Right renal pelvis (tissue), 4 donors: Measurements from ENCODE around the gene COG7. TPM values are rescaled to one million over a fixed set of nuclear protein-coding genes. Genes with fewer than 3 reads are reported as not detected.
A peak's percentile ranks its signal among the peaks of the same experiment; 100 is the strongest.
"Not testable (repeated sequence)": the region's sequence is repeated elsewhere in the genome, so short reads cannot be mapped to it uniquely, and the experiment has no call there.

Experiments
- DNase-seq, 4 donors: peaks; one replicate each; pipeline ENCODE4 v3.0.0-alpha.2; 2013; ENCODE audit warnings: low read depth in 4 of 4, low spot score in 3 of 4, missing footprints in 1 of 4
- polyA plus RNA-seq, 4 donors: library from polyadenylated mRNA; unstranded; fragments of 120-200 nt; gene quantifications; one replicate each; pipeline ENCODE4 v1.2.1, GENCODE V29; 2013; ENCODE audit not compliant: insufficient read length in 4 of 4

COG7 gene
- polyA plus RNA-seq, 4 donors: 23.4 to 28.9 (median 24.3) TPM

GRCh38 chr16:23416816-23417215 is 36.2 kb downstream of the COG7 start:
- DNase-seq: no peak

DNA sequence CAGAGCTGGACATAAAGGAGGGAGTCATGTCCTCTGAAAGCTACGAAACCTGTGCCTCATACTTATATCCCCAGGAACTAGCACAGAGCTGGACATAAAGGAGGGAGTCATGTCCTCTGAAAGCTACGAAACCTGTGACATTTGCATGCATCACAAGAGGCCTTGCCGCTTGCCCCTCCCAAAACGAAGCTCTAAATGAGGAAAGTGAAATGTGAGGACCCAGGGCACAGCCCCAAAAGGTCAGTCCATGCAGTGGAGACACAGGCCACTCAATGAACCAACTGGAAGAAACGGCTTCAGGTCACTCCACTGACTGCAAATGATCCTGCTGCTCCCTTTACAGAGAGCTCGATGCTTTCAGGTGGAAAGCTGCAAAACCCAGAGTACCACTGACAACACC is 38.3 kb downstream of the COG7 start:
- no peak for DNase-seq

- DNase-seq: no peak
Observed at GRCh38 chr16:23410176-23410575, 42.8 kb downstream of the COG7 start.

- DNase-seq: no peak
Observed at GRCh38 chr16:23409522-23409921, 43.5 kb downstream of the COG7 start.

DNA sequence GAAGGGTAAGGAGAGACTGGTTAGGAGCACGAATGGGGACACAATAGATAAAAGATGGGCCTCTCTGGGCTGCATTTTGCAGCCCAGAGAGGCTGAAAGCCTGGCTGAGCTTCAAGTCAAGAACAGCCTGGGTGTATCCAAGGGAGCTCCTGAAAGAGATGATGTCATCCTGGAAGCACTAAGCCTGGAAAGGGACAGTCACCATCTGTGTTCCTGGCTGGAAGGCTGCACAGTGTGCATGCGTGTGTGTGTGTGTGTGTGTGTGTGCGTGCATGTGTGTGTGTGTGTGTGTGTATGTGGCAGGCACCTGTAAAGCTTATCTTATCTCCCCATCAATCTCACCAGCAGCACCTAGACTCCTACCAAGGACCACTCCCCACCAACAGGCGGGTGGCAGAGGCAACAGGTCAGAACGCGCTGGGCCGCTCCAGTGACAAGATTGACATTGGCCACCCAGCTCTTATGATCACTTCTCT is 44.1 kb downstream of the COG7 start:
- DNase-seq: no peak

- DNase-seq: no peak
Observed at GRCh38 chr16:23408242-23408822, 44.7 kb downstream of the COG7 start.

- DNase-seq: no peak
Observed at GRCh38 chr16:23407436-23408127, 45.4 kb downstream of the COG7 start.

DNA sequence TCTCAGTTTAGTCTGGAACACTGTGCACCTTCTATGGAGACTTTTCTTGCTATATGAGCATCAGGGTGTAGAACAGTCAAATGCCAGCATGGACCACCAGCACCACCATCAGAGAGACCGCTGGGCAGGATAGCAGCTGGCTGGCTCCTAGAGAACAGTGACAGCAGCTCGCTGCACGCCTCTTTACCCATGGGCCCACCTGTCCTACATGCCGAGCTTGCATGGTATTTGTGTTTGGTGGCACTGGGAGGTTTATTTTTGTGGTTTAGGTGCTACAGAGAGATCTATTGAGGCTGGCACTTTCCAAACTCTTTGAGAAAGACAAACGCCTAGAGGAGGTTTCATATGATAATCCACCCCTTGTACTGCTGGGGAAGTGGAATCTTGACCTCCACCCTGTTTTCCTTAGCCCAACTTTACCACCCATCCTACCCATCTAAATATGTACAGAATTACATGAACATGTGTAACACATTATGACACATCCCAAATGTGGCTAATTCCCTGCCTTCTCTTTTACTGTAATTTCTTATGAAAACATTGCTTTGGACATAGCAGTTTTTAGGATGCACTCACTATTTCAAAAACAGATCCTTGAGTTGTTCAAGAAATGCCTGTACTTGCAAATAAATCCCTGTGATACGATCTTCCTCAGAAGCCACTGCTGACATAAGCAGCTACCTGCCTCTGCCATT is 46.3 kb downstream of the COG7 start:
- DNase-seq: no peak

- DNase-seq: no peak
Observed at GRCh38 chr16:23406024-23406423, 47.0 kb downstream of the COG7 start.

DNA sequence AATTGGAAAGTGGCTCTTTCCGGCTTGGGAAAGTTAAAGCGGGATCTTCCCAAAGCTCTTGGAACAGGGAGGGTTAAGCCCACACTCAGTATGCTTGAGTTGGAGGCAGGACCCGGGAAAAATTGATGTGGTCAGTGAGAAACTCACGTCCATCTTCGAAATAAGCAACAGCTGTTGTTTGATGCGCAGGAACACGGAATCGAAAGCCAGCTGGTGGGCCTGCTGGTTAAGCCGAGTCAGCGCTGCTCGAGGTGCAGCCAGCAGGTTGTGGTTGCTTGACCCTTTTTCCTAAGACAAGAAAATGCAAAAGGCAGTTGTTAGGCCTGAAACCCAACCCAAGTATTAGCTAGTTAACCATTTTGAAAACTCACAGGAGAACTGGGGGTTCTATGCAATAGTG is 49.4 kb downstream of the COG7 start:
- DNase-seq: no peak

- DNase-seq: no peak
Observed at GRCh38 chr16:23402100-23402499, 50.9 kb downstream of the COG7 start.

DNA sequence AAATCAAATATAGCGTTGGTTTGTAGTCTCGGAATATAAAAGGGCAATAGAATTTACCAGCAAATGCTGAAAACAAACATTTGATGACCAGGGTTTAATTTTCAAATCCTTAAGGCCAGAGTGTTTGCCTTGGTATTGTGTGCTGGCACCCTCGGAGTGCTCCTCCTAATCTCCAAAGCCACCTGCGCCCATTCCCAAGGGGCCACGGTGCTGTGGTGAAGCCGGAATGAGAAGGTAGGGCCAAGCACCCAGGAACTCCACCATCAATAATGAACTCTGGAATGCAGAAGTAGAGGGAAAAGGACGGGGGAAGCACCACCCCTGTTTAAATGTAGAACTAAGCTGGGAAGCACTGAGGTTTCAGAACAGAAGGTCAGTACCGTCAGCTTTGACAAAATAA is 51.9 kb downstream of the COG7 start:
- DNase-seq: no peak

- DNase-seq: not testable (repeated sequence)
Observed at GRCh38 chr16:23400447-23400846, 52.5 kb downstream of the COG7 start.

DNA sequence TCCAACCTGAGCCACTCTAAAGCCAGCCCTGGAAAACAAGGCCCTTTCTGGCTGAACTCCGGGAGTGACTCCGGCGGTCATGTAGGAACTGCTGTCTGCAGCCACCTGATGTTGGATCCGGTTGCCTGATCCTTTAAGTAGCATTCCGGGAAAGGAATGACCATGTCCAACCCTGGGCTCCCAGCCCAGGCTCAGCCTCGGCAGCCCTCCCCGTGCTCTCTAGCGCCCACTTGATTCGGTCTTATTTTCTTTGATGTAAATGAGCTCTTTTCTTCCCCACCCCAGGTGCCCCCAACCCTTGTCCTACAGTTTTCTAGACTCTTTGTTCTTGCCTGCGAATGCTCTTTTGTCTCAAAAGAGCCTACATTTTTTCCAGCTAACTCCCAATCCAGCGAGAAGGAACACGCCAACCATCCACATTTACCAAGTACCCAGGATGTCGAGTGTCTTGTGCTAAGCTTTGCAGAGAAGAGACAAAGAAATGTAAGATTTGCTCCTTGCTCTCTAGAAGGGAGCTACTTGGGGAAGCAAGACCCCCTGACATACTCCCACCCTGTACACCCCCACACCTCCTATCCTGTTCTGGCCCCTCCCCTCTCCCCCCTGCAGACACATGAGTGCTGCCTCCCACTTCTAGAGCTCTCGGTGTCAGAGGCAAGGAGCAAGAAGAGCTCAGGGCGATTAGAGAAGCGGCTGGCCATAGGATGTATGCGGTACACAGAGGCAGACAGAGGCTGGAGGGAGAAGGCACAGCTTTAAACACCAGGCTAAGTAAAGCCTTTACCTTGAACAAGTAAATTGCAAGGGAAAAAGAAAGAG is 53.8 kb downstream of the COG7 start:
- DNase-seq: peak in 1 of 4 donors; percentile 58

GRCh38 chr16:23397464-23397863 is 55.5 kb downstream of the COG7 start:
- DNase-seq: no peak

GRCh38 chr16:23395732-23396131 is 57.3 kb downstream of the COG7 start:
- DNase-seq: no peak

- DNase-seq: no peak
Observed at GRCh38 chr16:23394141-23394831, 58.7 kb downstream of the COG7 start.

DNA sequence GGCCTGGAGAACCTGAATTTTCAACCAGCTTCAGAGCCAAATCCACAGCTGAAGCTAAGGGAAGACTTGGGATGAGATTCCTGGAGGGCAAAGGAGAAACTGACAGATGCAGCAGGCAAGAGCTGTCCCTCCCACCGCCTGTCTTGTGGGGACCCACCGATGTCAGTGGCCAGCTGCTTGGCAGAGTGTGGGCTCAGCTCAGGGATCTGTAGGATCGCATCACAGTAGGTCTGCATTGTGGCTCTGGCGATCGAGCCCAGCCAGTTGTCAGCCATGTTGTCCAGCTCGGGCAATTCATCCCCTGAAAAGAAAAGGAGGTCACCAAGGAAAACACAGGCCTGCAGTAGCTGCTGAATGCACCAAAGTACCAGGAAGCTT is 60.8 kb downstream of the COG7 start:
- no peak for DNase-seq

GRCh38 chr16:23391381-23392222 is 61.4 kb downstream of the COG7 start:
- DNase-seq: no peak

DNA sequence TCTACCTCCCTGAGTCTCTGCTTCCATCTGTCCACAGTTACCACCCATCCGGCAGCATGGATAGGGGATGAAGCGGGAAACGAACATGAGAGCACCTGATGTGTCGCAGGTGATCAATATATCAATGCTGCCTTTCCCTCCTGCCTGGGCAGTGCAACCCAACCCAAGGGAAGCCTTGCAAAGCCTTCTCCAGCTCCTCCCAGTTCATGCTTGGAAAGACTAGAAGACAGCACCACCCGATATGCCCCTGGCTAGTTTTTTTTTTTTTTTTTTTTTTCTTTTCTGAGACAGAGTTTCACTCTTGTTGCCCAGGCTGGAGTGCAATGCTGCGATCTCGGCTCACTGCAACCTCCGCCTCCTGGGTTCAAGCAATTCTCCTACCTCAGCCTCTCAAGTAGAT is 63.1 kb downstream of the COG7 start:
- DNase-seq: not testable (repeated sequence)
